SIG-M5 treated with dmso at 0.1 percent for 504 hours (cell line): ENCODE measurements around the gene OTUB2.
A peak's percentile ranks its signal among the peaks of the same experiment; 100 is the strongest.

Experiments used
- DNase-seq: peaks from one replicate; lab custom pipeline; 2025; ENCODE audit not compliant: unreplicated experiment; lab: John Stamatoyannopoulos, UW

Gene OTUB2

GRCh38 chr14:93996130-93996695, 29.9 kb upstream of the OTUB2 start:
- no peak for DNase-seq

GRCh38 chr14:93997082-93997481, 29.1 kb upstream of the OTUB2 start, which contains the start of gene CCDC197:
Gene CCDC197, plus strand, starts transcription at chr14:93997301. Its CDS starts 831 bp downstream, at chr14:93998132.
- no peak for DNase-seq

GRCh38 chr14:93997916-93998870, 27.9 kb upstream of the OTUB2 start:
- no peak for DNase-seq

GRCh38 chr14:93998871-93999403, 27.2 kb upstream of the OTUB2 start:
- DNase-seq = no peak

- no peak for DNase-seq
These were observed 26.6 kb upstream of the OTUB2 start for GRCh38 chr14:93999573-93999972.

- DNase-seq = no peak
These were observed 25.9 kb upstream of the OTUB2 start for GRCh38 chr14:94000267-94000666.

- DNase-seq = no peak
These were observed 25.1 kb upstream of the OTUB2 start for GRCh38 chr14:94001016-94001415.

- DNase-seq = peak; percentile 62
These were observed 24.4 kb upstream of the OTUB2 start for GRCh38 chr14:94001501-94002396.

- no peak for DNase-seq
These were observed 22.7 kb upstream of the OTUB2 start for GRCh38 chr14:94003397-94003796.

- DNase-seq = no peak
These were observed 22.1 kb upstream of the OTUB2 start for GRCh38 chr14:94004015-94004414.

GRCh38 chr14:94005324-94006073, 20.6 kb upstream of the OTUB2 start:
- no peak for DNase-seq

GRCh38 chr14:94008234-94008633, 17.9 kb upstream of the OTUB2 start:
- DNase-seq = no peak

GRCh38 chr14:94009767-94010166, 16.4 kb upstream of the OTUB2 start:
- no peak for DNase-seq

- no peak for DNase-seq
These were observed 15.5 kb upstream of the OTUB2 start for GRCh38 chr14:94010625-94011024.

GRCh38 chr14:94011795-94012194, 14.3 kb upstream of the OTUB2 start:
- DNase-seq = no peak

- DNase-seq = no peak
These were observed 11.8 kb upstream of the OTUB2 start for GRCh38 chr14:94014382-94014781.

- no peak for DNase-seq
These were observed 10.9 kb upstream of the OTUB2 start for GRCh38 chr14:94015223-94015622.

- no peak for DNase-seq
These were observed 9.6 kb upstream of the OTUB2 start for GRCh38 chr14:94016446-94016976.

GRCh38 chr14:94018308-94018707, 7.8 kb upstream of the OTUB2 start:
- DNase-seq = no peak

- DNase-seq = peak; percentile 13
These were observed 6.8 kb upstream of the OTUB2 start for GRCh38 chr14:94019329-94019728.
